GM12801 (cell line): ENCODE measurements around the gene KPNB1.

ENCODE experiments used
- TF ChIP-seq, protein P1 (sequence below): IDR thresholded peaks from one replicate; pipeline ENCODE4 v1.5.1; 2011; ENCODE audit warnings: control low read depth; ENCODE audit not compliant: insufficient read length; ENCODE audit errors: extremely low read depth

KPNB1 gene

DNA sequence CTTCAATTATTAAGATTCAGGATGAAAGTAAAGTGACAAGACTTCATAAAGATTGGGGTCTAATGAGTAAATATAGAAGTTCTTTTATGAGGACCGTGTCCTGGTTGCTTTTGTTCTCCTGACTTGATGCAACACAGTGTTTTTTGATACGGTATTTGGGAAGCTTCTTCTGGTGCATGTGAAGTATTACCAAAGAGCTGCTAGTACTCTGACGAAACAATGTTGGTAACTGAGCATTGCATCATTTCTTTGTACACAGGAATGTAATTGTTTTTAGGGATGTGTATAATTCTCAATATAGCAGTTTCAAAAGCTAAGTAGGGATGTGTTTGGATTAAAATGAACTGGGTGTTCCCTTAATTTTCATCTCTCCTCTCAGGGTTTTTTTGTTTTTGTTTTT lies 15.9 kb downstream of the KPNB1 start:
- TF ChIP-seq, protein P1, sequence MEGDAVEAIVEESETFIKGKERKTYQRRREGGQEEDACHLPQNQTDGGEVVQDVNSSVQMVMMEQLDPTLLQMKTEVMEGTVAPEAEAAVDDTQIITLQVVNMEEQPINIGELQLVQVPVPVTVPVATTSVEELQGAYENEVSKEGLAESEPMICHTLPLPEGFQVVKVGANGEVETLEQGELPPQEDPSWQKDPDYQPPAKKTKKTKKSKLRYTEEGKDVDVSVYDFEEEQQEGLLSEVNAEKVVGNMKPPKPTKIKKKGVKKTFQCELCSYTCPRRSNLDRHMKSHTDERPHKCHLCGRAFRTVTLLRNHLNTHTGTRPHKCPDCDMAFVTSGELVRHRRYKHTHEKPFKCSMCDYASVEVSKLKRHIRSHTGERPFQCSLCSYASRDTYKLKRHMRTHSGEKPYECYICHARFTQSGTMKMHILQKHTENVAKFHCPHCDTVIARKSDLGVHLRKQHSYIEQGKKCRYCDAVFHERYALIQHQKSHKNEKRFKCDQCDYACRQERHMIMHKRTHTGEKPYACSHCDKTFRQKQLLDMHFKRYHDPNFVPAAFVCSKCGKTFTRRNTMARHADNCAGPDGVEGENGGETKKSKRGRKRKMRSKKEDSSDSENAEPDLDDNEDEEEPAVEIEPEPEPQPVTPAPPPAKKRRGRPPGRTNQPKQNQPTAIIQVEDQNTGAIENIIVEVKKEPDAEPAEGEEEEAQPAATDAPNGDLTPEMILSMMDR = no peak

DNA sequence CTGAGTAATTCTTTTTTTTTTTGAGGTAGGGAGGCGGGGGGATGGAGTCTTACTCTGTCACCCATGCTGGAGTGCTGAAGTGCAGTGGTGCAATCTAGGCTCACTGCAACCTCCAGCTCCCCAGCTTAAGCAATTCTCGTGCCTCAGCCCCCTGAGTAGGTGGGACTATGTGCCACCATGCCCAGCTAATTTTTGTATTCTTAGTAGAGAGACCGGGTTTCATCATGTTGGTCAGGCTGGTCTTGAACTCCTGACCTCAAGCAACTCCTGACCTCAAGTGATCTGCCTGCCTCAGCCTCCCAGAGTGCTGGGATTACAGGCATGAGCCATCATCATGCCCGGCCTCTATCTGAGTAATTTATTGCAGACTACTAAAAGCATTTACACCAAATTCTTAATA lies 19.4 kb downstream of the KPNB1 start:
- TF ChIP-seq, protein P1 = no peak

DNA sequence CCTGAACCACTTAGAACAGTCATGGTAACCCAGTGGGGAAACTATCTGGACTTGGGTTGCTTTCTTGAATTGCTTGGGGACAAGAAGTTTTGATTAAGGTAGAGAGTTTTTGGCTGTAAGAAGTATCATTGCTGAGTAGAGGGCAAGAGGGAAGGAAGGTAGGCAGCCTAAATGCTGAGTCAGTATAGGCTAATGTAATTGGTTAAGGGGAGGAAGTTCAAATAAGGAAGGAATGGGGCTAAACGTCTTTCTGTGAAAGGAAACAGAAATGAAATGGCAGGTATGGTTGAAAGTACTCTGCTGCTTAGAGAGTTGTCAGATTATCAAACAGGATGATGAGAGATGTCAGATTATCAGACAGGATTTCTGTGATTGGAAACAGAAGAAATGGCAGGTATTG lies 20.3 kb downstream of the KPNB1 start:
- TF ChIP-seq, protein P1 = no peak

DNA sequence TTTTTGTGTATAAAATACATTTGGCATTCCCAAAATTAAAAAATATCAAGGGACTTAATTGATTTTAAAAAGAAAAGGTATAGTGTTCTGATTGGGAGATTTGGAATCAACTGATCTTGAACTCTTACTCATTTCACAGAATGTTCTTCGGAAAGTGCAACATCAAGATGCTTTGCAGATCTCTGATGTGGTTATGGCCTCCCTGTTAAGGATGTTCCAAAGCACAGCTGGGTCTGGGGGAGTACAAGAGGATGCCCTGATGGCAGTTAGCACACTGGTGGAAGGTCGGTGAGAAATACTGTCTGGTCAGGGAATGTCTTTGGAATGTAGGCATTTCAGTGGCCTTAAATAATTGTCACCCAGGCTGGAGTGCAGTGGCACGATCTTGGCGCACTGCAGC lies 24.8 kb downstream of the KPNB1 start:
- TF ChIP-seq, protein P1 = no peak

DNA sequence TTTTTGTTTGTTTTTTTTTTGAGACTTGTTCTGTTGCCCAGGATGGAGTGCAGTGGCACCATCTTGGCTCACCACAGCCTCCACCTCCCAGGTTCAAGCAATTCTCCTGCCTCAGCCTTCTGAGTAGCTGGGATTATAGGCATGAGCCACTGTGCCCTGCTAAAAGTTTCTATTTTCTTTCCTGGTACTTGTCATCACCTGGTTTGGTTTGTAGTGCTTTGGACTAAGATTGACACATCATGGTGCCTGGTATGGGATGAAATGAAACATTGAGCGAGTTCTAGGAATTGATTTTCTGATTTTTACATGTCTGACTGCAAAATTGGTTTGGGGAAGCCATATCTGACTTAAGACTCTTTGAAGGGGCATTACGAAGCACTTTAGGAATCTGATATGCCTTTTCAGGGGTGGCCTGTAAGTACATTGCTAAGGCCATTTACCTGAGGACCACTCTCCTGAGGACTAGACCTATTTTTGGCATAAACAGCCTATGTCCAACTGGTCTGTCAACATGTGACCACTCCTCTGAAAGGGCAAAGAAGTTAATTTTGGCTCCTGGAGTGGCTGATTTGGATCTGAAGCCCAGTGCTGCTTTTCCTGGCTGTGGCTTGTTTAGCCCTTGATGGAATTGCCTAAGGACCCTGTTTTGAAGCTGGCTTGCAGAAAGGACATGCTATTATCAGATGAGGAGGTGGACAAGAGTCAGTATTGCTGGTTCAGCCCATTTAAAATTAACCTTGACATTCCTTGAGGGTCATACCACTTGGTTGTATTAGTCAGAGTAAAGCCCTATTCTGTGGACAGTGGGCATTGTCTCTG lies 25.9 kb downstream of the KPNB1 start:
- TF ChIP-seq, protein P1 = no peak

DNA sequence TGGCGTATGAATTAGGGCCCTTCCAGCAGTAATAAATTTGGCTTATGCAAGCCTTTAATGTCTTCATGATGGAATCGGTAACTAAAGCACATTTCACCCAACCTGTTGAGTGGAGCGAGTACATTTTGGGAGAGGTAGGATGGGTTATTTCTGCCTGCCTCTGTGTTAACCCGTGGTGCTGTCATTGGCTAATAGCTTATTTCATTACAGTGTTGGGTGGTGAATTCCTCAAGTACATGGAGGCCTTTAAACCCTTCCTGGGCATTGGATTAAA lies 26.4 kb downstream of the KPNB1 start:
- TF ChIP-seq, protein P1 = no peak

DNA sequence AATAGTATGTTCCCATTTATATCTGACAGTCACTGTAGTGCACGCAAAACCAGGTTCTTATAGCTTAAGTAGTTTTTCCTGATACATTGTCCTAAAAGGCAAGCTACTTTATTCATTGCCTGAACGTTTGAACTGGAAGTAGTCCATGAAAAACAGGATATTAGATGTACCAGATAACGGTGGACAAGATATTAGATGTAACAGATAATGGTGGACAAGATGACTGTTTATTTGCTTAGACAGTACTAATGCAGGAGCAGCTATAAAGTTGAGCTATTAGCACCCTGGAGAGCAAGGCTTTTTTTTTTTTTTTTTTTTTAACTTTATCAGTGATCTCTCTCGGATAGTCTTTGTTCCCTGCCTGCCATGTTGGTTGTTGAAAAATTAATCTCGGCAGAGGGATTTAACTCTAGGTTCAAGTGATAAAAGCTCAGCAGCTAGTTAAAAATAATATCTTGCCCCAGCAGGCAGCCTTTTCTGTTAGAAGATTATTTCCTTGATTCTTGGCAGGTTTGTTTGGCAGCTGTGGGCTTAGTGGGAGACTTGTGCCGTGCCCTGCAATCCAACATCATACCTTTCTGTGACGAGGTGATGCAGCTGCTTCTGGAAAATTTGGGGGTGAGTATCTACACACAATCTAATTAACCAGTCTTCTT lies 26.9 kb downstream of the KPNB1 start:
- TF ChIP-seq, protein P1 = no peak
